Peyer's patch (tissue), 4 donors: ENCODE data around the gene DPYD.

Experiments
- CTCF ChIP-seq, 6 experiments: fragments of 450-650 bp in 4 of 6; fragments of 200-600 bp in 2 of 6; sonication (generic) in 1 of 6; IDR thresholded peaks; one replicate each; pipeline ENCODE4 v1.5.1; 2017 to 2019; ENCODE audit warnings: antibody characterized with exemption in 6 of 6, mild to moderate bottlenecking in 3 of 6, moderate library complexity in 1 of 6
- POLR2A ChIP-seq, 2 donors: fragments of 450-650 bp; IDR thresholded peaks; one replicate each; pipeline ENCODE4 v1.5.1; 2017; ENCODE audit warnings: antibody characterized with exemption in 2 of 2, mild to moderate bottlenecking in 2 of 2, moderate library complexity in 2 of 2

GRCh38 chr1:97368296-97368695 is 552.5 kb downstream of the DPYD start:
- TF ChIP-seq POLR2A (IDR thresholded peaks at IDR 0.05) (no peak), CTCF (IDR thresholded peaks at IDR 0.05) (no peak)
